ENCODE data around the gene ARL5B. TPM values are rescaled to one million over a fixed set of nuclear protein-coding genes. Genes with fewer than 3 reads are reported as not detected.

The ARL5B gene
- total and polyA plus RNA-seq, 2 of the 4 experiments (the other 2 are of a cell fraction): 5.9 to 12.0 TPM

DNA sequence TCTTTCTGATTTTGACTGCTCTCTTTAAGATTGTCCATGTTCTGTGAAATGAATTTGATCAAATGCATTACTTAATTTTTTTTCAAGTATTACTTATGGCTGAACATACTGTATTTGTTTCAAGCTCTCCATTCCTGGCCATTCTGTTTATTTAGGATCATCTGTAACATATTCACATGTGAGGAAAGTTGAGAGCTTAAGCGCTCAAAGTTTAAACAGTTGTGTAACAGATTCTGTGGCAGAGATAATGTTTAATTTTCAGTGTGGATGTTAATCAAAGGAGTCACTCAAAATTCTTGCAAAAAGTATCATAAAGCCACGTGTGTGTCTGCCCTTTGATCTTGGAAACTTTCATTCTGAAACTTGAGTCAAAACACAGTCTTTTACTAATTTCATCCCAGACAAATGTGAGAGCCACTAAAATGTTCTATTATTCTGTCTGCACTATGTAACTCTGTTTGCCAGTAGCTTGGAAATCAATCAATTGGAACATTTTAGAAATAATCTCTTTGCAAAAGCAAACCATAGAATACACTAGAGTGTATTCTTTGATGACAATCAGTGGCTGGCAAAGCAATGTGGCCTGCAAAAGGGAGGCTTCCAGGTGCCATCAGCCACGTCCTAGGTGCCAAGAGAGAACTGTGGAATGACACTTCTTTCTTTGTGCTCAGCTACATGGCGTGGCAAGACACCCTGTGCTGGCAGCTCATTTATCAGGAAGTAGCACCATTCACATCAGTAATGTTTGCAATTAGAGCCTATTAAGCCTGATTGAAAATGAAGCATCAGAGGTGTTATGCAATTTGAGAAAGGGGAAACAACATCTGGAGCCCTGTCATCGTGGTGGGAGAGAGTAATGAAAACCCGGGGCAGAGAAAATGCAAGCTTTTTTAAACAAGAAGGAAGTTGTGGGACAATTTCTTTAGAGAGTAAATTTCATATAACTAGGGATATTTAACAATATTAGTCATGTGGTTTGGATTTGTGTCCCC is 40.9 kb downstream of the ARL5B start:
- Histone ChIP-seq H3K27ac (ENCODE audit: insufficient read depth, low read length) (peak overlapping the region; percentile 64; the same call in 1 of the 2 replicates), H3K9me3 (ENCODE audit: control insufficient read depth, insufficient read depth, low read length) (peaks cover 3% of the 10 kb centered on the region), H3K9ac (ENCODE audit: low read depth, low read length) (no peak overlapping the region), H3K23ac (ENCODE audit: low read depth, low read length) (no peak overlapping the region), H3K56ac (ENCODE audit: extremely low read depth, insufficient read depth, low read length) (no peak overlapping the region), H3K27me3 (ENCODE audit: control insufficient read depth, insufficient read depth, low read length) (peaks cover 1% of the 10 kb centered on the region; the same call in 1 of the 2 replicates), H2AK5ac (ENCODE audit: low read depth, low read length) (no peak overlapping the region), H4K5ac (ENCODE audit: low read depth, low read length) (no peak overlapping the region), H4K20me1 (ENCODE audit: insufficient read depth, low read length) (no peaks in the 10 kb centered on the region), H3K4me2 (ENCODE audit: low read depth, low read length) (peak overlapping the region; percentile 47), H3K14ac (replicated peaks; ENCODE audit: low read depth, low read length) (no peak overlapping the region), H3K4ac (ENCODE audit: low read depth, low read length) (no peak overlapping the region), H4K8ac (ENCODE audit: low read depth in 2 of 2, low read length in 2 of 2) (no peak overlapping the region), H2BK20ac (ENCODE audit: low read depth, low read length) (no peak overlapping the region), H3K9me1 (ENCODE audit: insufficient read depth, low read length) (no peaks in the 10 kb centered on the region), H2AFZ (replicated peaks; ENCODE audit: low read length, poor library complexity) (no peak overlapping the region), H2BK5ac (ENCODE audit: low read depth, low read length, poor library complexity, severe bottlenecking) (no peak overlapping the region), H2BK15ac (ENCODE audit: low read depth, low read length) (no peak overlapping the region), H2AK9ac (replicated peaks; ENCODE audit: low read depth, low read length, poor library complexity) (no peak overlapping the region), H3K4me3 (ENCODE audit: insufficient read depth, low read depth, low read length) (no peak overlapping the region), H3K18ac (ENCODE audit: low read depth, low read length) (no peak overlapping the region), H3K4me1 (ENCODE audit: control insufficient read depth, insufficient read depth, low read length) (peaks cover 6% of the 10 kb centered on the region), H2BK120ac (ENCODE audit: low read depth, low read length) (no peak overlapping the region), H3K79me1 (ENCODE audit: low read depth in 1 of 2, low read length in 2 of 2) (no peaks in the 10 kb centered on the region), H3K36me3 (ENCODE audit: control insufficient read depth, insufficient read depth, low read length) (no peaks in the 10 kb centered on the region), H4K91ac (ENCODE audit: insufficient read depth, low read depth, low read length) (no peak overlapping the region)
- CTCF ChIA-PET: interaction anchor here (0.9 to 1.1 kb wide), 2 partner anchors 10 to 23 kb away, joined by 3 read pairs; no protein-coding TSS in a partner anchor
- intact Hi-C loops (cut with micrococcal nuclease) (loop anchor here (10.0 kb wide), 1 partner anchor 905 kb away; no protein-coding TSS in a partner anchor), in situ Hi-C loops (cut with MboI; ENCODE audit: low sequenced_read_pairs) (loop anchor here (25.0 kb wide), 1 partner anchor 1087 kb away; no protein-coding TSS in a partner anchor), dilution Hi-C loops (cut with HindIII; ENCODE audit: low sequenced_read_pairs, unreplicated experiment) (no loop called here)
- no peak for TF ChIP-seq RFX5 (IDR thresholded peaks at IDR 0.05; ENCODE audit: low read depth, low read length)
- 0 out of 2 replicates have a peak, but pooled peaks have one; percentile 9 for TF ChIP-seq CEBPB (IDR thresholded peaks at IDR 0.05; ENCODE audit: low read depth, low read length)
- POLR2A ChIA-PET (ENCODE audit: unreplicated experiment): no interaction called here
- no TSS peak for BruUV-seq (replicated peaks)
- peak; percentile 87 for ATAC-seq (ENCODE audit: low read depth)
- 50% methylated on average over 1 of the region's 6 CpGs; no CpG with 5 or more reads in 1 of the 2 experiments for WGBS, 2 experiments (ENCODE audit: extremely low coverage in 2 of 2, insufficient read length in 1 of 2)
- peak; percentile 58 for DNase-seq

All from IMR-90 (cell line).